NCI-H2107 (cell line): ENCODE measurements around the gene RAB22A.

Experiments used
- DNase-seq: peaks from one replicate; lab custom pipeline; 2025; lab: John Stamatoyannopoulos, UW

The RAB22A gene

DNA sequence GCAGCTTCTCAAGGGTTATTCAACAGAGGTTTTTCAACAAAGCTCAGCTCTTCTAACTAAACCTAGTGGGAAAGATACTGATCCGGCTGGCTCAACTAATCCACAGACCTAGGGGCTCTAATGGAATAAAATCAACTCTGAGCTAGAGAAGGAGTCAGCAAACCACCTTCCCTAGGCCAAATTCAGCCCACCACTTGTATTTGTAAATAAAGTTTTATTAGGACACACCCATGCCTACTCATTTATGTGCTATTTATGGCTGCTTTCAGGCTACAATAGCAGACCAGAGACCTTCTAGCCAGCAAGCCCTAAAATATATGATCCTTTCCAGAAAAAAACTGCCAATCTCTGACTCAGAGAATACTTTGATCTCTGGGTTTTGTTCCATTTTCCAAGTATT, 6.0 kb upstream of the RAB22A start:
- no peak for DNase-seq

DNA sequence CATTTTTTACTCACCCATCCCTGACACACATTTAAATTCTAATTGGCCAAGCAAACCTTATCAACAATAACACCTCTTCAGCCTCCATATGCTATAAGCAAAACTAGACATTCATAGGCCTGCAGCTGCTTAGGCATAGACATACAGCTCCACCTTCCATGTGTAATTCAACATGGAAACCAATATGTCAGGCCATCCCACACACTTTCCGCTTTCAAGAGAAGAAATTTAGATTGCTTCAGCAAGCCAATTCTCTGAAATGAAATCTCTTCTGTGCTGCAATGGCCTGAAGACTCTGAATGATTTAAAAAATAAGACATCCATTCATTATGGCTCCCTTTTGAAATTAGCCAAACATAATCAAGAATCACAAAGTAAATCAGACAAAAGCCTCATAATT, 4.5 kb upstream of the RAB22A start:
- no peak for DNase-seq

DNA sequence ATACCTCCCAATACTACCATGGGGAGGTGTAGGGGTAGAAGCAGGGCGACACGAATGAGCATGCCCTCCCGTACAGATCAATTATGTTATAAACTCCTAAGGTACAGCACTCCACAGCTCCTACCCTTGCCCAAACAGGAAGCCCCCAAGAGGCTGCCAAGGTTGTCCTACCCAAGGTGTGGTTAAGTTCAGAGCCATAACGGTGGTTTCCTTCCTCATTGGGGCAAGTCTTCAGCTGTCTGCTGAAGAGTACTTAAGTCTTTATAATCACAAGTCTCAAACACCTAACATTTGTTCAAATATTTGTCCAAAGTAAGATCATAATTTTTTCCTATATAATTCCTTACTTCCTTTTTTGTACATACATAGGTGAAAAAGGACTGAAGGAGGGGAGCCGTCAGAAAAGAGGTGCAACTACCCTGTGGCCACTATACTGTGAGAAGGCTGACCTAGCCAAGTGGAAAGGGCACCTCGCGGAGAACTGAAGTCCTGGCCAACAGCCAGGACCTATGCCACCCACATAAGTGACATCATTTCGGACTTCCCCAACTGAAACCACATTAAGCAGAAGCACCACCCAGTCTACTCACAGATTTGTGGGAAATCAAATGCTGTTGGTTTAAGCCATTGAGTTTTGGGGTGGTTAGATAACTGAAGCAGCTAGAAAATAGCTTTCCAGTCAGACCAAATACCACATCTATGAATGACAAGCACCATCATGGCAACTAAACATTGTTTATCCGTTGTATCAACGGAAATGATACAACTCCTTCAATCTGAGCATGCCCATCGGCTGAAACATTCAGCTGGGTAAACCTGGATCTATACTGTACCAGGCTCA, 2.9 kb upstream of the RAB22A start:
- no peak for DNase-seq

DNA sequence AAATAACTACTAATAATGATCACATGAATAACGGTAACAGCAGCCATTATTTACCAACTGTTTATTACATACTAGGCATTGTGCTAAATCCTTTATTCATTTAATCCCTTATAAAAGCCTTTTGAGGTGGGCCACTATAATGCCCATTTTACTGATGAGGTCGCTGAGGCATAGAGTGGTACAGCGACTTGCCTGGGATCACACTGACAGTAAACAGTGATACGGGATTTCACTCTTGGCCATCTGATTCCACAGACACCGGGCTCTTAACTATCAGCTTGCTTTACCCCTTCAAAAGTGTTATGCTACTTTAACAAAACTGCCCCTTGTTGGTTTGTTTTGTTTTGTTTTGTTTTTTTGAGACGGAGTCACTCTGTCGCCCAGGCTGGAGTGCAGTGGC, 2.2 kb upstream of the RAB22A start:
- DNase-seq, result no peak

DNA sequence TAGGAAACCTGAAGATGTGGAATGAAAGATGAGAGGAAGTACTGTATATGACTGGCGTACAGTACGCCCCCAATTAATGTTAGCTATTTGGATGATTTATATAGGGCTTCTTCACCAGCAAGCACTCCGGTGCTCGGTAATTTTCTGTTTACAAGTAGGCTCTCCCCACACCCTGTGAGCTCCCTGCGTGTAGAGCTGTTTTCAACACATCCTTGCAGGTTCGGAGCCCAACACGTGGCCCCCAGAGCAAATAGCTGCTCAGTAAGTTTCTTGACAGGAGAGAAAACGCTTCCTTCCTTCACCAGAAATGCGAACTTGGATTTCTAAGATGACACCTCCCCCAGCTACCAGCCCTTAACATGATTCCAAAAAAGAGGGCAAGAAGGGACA, 1.2 kb upstream of the RAB22A start:
- DNase-seq, result no peak

DNA sequence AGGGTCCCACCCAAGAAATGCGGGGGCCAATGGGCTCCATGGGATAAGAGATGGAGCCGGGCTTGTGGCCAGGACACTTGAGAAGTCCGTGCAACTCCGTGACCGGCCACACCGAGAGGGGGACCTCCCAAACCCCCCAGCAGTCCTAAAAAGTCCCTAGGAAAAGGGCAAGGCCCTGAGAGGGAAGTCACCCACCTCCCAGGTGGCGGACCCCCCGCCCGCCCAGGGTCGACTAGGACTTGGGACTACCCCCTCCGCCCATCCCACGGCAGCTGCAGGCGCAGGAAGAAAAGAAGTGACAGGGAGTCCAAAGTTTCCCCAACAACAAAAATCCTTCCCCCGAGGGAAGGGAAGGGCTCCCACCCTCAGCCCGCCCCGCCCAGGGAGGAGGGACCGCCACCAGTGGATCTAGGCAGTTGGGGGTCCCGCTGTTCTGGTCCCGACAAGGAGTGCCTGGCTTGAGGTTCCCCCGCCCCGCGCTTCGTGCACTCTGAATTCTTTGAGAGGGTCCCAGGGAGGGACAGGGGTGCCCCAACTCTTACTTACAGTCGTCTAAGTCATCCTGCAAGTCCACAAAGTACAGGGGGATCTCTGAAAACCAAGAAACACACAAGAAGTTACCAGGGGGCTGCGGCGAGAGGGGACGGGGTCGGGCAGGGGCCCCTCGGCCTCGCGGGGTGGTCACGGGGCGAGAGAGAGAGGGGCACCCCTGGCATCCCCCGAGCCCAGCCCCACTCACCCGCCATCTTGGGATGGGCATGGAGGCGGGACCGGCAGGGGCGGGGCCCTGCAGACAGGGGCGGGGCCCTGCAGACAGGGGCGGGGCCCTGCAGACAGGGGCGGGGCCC, 611 bp upstream of the RAB22A start:
- no peak for DNase-seq

DNA sequence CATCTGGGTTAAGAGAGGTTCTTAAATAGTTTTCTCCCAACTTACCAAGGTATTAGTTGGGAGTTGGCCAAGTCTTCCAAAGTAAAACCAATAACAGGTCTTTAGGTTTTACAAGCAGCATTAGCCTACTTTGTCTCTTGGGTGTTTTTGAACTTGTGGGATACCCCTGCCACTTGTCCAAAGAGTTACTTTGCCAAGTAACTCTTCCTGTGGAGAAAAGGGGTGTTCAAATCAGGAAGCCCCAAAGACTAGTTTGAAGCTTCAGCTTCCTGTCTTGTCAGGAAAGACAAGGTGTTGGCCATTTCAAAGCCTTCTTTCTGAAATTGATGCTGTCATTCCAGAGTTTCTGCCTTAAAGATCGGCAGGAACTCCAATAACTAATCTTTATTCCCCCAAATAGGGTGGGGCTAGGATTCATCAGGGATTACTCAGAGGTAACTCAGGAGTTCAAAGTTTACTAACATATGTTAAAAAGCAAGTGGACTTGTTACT, 822 bp downstream of the RAB22A start:
- no peak for DNase-seq

DNA sequence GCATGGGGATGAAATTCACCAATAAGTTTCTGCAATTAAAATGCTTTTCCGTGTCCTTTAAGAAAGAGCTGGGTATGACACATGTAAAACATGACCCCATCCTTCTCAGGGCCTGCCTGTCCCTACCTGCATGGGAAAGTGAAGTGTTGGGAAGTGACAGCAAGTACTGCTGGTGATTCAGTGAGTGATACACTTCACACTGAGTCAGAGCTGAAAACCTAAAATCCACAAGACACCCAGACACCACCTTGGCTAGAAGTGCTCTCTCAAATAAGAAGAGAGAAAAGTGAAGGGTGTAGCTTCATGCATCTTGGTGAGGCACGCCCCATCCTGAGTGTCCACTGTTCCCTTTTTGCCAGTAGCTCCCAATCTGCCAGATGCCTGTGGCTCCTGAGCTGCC, 3.3 kb downstream of the RAB22A start:
- no peak for DNase-seq

DNA sequence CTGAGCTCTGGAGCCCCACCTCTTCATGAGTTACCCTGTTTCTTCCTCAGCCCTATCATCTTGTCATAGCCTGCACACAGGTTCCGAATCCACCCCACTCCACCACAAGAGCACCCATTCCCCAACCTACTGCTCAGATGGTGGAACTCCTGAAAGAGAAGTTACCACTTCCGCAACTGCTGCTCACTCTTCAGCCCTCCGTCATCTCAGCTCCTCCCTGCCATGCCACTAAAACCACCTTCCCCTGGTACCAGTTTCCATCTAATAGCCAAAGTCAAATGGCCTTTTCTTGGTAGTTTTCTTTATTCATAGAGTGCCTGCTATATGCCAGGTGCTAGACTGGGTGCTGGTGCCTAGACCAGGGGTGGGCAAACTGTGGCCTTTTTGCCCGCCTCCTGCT, 3.9 kb downstream of the RAB22A start:
- no peak for DNase-seq

DNA sequence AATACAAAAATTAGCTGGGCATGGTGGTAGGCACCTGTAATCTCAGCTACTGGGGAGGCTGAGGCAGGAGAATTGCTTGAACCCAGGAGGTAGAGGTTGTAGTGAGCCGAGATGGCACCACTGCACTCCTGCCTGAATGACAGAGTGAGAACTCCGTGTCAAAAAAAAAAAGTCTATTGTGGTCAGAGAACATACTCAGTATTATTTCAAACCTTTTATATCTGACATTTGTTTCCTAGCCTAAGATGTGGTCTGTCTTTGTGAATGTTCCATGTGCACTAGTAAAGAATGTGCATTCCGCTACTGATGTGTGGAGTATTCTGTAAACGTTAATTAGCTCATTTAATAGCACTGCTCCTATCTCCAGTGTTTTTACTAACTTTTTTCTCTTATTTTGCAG, 11.7 kb downstream of the RAB22A start:
- no peak for DNase-seq

DNA sequence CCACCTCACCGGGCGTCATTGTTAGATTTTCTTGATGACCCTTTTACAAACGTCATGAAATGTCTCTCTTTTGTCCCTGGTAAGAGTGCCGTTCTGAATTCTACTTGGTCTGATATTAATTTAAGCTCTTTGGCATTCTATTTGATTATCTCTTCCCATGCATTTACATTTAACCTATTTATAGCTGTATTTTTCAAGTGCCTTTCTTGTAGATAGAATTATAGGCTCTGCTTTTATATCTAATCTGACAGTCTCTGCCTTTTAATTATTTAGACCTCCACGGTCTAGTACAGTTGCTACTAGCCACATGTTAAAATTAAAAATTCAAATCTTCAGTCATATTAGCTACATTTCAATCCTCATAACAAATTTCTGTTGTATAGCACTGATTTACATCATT, 12.6 kb downstream of the RAB22A start:
- DNase-seq, result no peak

DNA sequence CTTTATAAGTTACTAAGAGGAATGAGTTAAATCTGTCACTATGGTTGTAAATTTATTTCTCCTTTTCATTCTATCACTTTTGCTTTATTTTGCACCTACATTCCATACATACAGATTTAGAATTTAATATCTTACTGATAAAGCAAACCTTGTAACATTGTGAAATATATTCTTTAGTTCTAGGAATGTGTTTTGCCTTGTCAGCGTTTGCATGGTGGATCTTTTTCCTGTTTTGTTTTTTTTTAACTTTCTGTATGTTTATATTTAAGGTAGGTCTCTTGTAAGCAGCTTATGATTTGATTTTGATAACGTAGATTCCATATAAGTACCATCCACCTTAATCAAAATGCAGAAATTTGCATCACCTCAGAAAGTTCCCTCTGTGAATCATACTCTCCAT, 16.4 kb downstream of the RAB22A start:
- no peak for DNase-seq

DNA sequence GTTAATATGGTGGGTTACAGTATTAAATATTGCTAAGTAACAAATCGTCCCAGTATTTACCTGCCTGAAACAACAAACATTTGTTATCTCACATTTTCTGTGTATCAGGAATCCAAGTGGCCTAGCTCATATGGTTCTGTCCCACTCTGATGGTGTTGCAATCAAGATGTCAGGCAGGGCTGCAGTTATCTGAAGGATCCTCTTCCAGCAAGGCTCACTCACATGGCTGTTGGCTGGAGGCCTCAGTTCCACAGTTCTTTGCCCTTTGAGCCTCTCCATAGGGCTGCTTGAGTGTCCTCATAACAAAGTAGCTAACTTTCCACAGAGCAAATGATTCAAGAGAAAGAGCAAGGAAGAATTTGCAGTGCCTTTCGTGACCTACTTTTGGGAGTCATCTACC, 17.7 kb downstream of the RAB22A start:
- no peak for DNase-seq

DNA sequence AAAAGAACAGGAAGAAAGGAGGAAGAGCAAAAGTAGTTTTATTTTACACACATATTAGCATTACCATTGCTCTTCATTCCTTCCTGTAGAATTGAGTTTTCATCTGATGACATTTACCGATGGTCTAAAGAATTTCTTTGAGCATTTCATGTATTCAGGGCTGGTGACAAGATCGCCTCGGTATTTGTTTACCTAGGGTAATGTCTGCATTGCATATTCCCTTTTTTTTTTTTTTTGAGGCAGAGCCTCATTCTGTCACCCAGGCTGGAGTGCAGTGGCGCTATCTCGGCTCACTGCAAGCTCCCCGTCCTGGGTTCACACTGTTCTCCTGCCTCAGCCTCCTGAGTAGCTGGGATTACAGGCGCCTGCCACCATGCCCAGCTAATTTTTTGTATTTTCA, 19.3 kb downstream of the RAB22A start:
- no peak for DNase-seq

DNA sequence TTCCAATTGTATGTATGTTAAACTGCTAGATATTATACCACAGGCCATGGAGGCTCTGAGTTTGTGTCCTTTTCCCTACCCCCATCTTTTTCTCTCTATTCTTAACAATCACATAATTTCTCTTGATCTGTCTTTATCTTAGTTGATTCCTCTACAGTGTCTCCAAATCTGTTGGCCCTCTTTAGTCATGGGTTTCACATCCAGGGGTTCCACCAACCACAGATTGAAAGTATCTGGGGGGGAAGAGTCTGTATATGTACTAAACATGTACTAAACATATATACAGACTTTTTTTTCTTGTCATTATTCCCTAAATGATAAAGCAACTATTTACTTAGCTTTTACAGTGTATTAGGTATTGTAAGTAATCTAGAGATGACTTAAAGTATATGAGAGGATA, 20.2 kb downstream of the RAB22A start:
- no peak for DNase-seq

DNA sequence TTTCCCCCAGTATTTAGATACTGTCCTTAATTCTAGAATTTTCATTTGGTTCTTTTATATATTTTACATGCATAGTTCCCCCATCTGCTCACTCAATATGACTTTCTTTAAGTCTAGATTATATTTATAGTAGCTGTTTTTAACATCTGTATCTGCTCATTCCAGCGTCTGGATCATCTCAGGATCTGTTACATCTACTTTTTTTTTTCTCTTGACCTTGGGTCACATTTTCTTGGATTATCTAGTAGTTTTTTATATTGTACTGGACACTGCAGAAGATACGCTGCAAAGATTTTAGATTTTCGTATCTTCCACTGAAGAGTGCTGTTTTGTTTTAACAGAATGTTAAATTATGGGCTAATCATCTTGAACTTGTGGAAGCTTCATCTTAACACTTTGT, 20.7 kb downstream of the RAB22A start:
- DNase-seq, result no peak

DNA sequence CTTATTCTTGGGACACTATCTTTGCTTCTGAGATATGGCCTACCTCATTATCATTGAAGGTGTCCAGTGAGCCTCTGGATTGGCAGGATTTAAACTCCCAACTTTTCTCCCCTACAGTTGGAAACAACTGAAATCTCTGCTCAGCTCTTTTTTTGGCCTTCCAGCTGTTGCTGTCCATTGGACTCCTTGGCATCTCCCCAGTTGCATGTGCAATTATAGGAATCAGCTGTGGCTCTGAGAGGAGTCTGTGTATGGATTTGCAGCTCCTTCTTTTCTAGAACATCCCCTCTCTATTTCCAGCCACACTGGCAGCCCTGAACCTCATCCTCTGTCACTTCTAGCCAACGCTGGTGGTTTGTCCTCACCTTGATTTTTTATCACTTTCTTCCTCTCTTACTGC, 21.2 kb downstream of the RAB22A start:
- DNase-seq, result no peak

DNA sequence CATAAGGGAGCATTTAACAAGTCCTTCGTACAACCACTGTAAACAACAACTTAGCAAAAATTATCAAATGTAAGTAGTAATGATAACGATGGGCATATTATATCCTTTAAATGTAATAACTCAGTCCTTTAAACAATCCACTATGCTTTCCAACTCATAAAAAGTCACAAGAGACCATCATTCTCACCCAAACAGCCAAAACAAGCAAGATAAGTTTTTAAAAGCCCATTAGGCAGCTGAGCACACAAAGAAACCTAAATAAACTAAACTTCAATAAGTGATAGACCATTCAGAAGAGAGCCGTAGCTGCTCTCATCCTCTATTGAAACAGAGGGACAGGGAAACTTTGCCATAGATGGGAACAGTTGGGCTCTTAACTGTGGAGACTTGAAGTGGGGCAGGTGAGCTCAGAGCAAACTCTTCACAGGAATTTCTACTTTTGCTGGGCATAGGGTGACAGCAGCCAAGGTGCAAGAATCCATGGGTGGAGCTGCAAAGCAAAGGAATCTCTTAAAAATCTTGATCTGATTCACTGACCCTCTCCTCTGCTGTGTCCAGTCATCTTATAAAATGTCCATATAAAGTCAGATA, 22.5 kb downstream of the RAB22A start:
- no peak for DNase-seq

DNA sequence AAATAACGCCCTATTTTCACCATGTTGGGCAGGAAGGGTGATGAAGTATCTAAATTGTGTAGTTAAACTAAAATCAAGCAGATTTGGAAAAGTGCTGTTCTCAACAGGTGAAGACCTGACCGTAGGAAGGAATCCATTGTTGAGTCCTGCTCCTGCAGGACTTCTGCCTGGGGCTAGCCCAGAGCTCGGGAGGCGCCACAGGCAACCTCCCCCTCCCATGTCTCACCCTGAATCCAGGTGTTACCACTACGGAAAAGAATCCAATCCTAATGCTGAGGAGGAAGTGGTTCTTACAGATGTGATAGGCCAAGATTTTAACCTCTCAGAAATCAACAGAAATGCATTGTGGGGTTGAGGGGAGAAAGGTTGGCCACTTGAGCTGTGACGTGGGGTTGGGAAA, 30.2 kb downstream of the RAB22A start:
- no peak for DNase-seq

DNA sequence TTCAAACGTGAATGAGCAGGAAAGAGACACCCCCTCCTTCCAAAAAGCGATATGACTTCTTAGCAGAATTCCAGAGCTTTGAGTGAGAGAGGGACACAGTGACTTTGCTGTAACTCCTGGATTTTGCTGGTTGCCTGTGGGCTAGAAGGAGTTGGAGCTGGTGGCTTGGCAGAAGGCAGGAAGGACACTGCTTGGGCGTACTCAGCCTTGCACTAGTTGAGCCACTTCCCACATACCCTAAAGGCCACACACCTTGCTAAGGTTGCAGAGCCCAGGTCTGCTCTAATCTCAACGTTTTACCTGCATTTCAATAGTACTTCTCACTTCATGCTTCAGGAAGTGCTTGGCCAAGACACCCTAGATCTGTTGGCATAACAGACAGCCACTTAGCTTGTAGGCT, 30.6 kb downstream of the RAB22A start:
- no peak for DNase-seq

DNA sequence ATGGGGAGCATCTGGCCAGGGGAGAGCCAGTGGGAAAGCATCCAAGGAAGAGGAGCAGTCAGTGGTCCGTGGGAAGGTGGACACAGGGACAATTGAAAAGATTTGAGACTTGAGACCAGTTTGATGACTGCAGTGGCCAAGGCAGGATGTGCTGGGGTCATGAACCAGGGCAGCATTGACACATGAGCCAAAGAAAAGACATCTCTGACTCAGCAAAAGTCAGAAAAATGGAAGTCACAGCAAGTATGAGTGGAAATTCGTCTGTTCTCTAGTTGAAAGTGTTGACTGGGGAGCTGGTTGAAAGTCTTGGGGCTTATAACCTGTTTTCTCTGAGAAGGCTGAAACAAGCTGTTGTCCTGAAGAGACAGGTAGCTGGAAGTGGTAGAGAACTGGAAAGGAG, 31.3 kb downstream of the RAB22A start:
- DNase-seq, result no peak

DNA sequence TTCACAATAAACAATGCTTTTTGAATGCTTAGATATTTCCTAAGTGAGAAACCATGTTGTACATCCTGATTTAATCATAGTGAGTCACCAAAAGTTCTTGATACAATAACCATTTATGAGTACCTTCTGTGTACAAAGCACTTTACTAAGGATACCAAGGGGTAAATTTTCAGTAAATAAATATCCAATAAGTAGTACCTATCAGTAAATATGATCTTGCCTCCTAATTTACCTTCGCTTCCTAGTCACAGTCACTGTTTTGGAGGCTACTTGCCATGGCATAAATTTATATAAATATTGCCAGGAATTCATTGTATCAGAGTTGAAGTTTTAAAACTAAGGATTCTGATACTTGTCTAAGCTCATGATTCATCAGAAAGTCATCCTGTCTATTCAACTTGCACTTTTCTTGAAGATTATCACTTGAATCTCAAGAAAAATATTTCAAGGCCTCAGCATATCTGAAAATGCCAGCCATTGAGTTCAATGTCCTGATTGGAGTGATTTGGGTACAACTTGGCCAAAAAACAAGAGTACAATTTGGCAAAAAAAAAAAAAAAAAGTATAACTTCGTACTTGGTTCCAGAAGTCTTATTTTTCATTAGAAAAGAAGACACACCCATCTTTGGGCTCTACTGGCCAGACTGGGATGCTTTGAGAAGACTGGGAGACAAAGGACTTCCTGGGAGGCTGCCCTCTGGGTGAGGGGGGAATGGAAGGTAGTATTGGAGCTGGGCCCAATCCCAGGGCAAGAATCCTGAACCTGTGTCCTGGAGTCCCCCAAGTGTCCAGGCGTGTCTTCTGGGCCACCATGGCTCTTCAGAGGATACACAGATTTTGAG, 32.8 kb downstream of the RAB22A start:
- no peak for DNase-seq
